ENCODE measurements around the gene ARL5B.

DNA sequence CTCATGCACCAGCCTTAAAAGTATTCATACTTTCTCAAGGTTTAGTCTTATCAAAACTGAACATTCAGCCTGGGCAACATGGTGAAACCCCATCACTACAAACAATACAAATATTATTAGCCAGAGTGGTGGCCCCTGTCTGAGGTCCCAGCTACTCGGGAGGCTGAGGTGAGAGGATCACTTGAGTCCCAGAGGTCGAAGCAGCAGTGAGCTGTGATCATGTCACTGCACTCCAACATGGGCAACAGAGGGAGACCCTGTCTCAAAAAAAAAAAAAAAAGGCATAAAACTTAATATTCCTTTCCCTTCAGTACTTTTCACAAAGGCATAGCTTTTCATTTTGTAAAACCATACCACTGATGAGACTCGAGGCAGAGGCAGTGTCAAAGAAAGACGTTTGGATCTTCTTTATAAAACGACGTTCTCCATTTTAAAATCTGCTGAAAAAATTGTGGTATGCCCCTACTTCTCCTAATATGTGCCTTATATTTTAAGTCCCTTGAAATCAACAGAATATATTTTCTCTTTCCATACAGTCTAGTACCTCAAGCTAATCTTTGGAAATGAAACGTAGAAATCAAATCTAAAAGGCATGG is 9.8 kb upstream of the ARL5B start:
- no peak for TF ChIP-seq CTCF (IDR thresholded peaks at IDR 0.05 in 4 of 5, conservative IDR thresholded peaks at IDR 0.05 in 1 of 5)
- no peak for TF ChIP-seq POLR2A (IDR thresholded peaks at IDR 0.05)
